SJCRH30 (cell line): ENCODE measurements around the gene SNAI1. TPM values are rescaled to one million over a fixed set of nuclear protein-coding genes. Genes with fewer than 3 reads are reported as not detected.

Source experiments
- DNase-seq, 2 experiments: peaks; one replicate each; pipeline ENCODE4 v3.0.0-alpha.2; 2015 to 2020
- H3K27ac ChIP-seq: fragments of 250-450 bp; sonication (Bioruptor Pico); 2 replicates; pipeline ENCODE4 v1.5.1; 2020; ENCODE audit warnings: mild to moderate bottlenecking, moderate library complexity
- H3K27me3 ChIP-seq: fragments of 250-450 bp; sonication (Bioruptor Pico); 2 replicates; pipeline ENCODE4 v1.5.1; 2020; ENCODE audit warnings: mild to moderate bottlenecking, moderate library complexity
- H3K36me3 ChIP-seq: fragments of 250-450 bp; sonication (Bioruptor Pico); 2 replicates; pipeline ENCODE4 v1.5.1; 2020; ENCODE audit warnings: mild to moderate bottlenecking, moderate library complexity
- H3K4me1 ChIP-seq: fragments of 250-450 bp; sonication (Bioruptor Pico); 2 replicates; pipeline ENCODE4 v1.5.1; 2020; ENCODE audit warnings: mild to moderate bottlenecking, moderate library complexity
- H3K4me3 ChIP-seq: fragments of 250-450 bp; sonication (Bioruptor Pico); 2 replicates; pipeline ENCODE4 v1.5.1; 2020; ENCODE audit warnings: mild to moderate bottlenecking, moderate library complexity
- H3K9me3 ChIP-seq: fragments of 250-450 bp; sonication (Bioruptor Pico); replicated peaks from 2 replicates; pipeline ENCODE4 v1.5.1; 2020; ENCODE audit warnings: mild to moderate bottlenecking, moderate library complexity
- total RNA-seq: library from RNA; depleted of rRNA; stranded (reverse); fragments of >200 nt; shearing (Covaris generic); gene quantifications from 2 replicates; pipeline ENCODE4 v1.2.3, GENCODE V29; 2014

SNAI1 gene
- total RNA-seq, 1 experiment from 2014 or later, result 29.7 TPM

DNA sequence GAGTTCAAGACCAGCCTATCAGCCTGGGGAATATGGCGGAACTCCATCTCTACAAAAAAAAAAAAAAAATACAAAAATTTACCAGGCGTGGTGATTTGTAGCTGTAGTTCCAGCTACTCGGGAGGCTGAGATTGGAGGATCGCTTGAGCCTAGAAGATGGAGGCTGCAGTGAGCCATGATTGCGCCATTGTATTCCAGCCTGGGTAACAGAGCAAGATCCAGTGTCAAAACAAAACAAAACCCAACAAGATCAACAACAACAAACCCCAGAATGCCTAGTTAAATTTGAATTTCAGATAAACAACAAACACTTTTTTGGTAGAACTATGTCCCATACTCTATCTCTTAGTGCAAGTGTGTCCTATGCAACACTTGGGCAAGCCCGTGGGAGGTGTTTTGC lies 39.9 kb downstream of the SNAI1 start:
- no peaks in the 10 kb centered on the region for H3K36me3 ChIP-seq
- no peak for DNase-seq
- no peak overlapping the region for H3K27ac ChIP-seq
- H3K4me1 ChIP-seq, result peaks cover 9% of the 10 kb centered on the region
- no peaks in the 10 kb centered on the region for H3K9me3 ChIP-seq
- H3K4me3 ChIP-seq, result no peak overlapping the region
- no peaks in the 10 kb centered on the region for H3K27me3 ChIP-seq

DNA sequence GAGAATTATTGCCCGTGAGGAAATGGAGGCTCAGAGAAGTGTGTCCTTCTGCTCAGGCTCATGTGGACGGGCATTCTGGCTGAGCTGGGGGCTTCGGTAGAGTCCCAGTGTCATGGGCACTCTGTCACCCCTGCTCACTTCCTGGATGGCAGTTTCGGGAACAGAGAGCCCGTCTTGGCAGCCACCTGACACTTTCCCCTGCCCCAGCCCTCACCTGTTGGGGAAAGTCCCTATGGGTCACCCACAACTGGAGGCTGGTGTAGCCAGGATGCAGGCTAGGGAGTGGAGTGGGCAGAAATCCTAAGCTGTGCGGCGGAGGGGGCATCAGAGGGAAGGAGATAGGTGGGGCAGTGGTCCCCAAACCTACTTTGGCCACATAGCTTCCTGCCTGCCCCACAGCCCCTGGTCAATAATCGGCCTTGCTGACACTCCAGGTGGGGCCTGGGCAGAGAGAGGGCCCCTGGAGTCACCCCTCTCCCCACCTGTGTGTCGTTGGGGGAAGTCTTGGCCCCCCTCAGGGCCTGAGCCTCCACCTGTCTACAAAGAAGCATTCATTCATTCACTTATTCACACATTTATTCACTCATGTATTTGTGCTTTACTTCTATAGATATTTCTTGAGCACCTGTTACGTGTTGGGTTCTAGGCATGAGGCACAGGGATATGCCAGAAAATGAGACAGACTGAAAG lies 40.5 kb downstream of the SNAI1 start:
- Histone ChIP-seq H3K27ac (no peak overlapping the region), H3K4me3 (no peak overlapping the region), H3K9me3 (no peaks in the 10 kb centered on the region), H3K27me3 (no peaks in the 10 kb centered on the region), H3K36me3 (no peaks in the 10 kb centered on the region), H3K4me1 (peaks cover 9% of the 10 kb centered on the region)
- DNase-seq, result no peak

DNA sequence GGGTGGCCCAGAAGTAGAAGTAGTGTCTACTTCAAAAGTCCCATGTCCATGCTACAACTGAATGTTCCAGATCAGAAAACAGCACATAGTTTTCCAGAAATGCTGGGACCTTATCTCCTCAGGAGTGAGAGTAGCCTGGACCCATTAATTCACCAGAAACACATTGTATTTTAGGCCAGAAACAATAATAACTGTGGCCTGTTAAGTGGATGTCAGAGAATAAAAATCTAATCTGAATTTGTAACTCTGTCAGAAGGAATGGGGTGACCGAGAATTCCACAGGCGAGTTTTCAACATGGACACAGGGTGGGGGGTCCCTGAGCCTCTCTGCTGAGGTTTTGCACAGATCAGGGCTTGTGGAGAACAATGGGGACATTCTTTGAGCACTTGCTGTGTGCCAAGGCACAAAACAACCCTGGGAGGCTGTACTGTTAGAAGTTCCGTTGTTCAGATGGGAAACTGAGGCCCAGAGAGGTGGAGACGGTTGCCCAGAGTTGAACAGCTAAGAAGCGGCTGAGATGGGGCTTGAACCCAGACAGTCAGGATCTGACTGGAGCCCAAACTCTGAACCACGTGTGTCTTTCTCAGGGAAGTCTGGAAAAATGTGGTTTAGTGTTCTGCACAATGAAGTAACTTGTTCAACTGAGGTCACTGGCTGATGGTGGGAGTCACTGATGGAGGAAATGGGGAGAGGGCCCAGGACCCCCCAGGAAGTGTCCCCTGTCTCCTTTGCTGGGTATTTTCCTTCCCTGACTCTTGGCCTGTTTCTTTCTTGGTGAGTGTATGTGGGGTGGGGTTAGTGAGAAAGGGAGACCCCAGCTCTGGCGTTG lies 44.2 kb downstream of the SNAI1 start:
- Histone ChIP-seq H3K9me3 (no peaks in the 10 kb centered on the region), H3K36me3 (no peaks in the 10 kb centered on the region), H3K27ac (no peak overlapping the region), H3K4me3 (no peak overlapping the region), H3K27me3 (no peaks in the 10 kb centered on the region; the same call in 1 of the 2 replicates), H3K4me1 (peaks cover 21% of the 10 kb centered on the region)
- no peak for DNase-seq

DNA sequence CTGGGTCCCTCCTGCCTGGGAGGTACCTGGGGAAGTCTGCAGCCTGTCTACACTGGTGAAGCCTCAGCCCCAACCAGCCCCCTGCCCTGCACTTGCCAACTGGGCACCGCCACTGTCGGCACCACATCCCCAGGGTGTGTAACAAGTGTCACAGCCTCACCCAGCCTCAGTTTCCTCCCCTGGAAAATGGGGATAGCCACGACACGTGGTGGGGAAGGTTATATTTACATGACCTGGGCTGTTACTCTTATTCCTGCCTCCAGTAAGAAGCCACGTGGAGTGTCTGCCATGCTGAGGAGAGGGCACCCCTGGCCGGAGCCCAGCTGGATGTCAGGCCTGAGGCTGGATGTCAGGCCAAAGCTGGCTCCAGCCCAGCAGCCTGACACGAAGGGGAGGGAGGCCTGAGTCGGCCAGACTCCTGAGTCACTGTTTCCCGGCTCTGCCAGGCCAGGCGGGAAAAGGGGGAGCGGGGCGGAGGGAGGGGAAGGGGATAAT lies 44.9 kb downstream of the SNAI1 start:
- no peak for DNase-seq
- no peak overlapping the region for H3K27ac ChIP-seq
- H3K9me3 ChIP-seq, result no peaks in the 10 kb centered on the region
- no peaks in the 10 kb centered on the region; the same call in 1 of the 2 replicates for H3K27me3 ChIP-seq
- no peak overlapping the region for H3K4me3 ChIP-seq
- peaks cover 21% of the 10 kb centered on the region for H3K4me1 ChIP-seq
- no peaks in the 10 kb centered on the region for H3K36me3 ChIP-seq

DNA sequence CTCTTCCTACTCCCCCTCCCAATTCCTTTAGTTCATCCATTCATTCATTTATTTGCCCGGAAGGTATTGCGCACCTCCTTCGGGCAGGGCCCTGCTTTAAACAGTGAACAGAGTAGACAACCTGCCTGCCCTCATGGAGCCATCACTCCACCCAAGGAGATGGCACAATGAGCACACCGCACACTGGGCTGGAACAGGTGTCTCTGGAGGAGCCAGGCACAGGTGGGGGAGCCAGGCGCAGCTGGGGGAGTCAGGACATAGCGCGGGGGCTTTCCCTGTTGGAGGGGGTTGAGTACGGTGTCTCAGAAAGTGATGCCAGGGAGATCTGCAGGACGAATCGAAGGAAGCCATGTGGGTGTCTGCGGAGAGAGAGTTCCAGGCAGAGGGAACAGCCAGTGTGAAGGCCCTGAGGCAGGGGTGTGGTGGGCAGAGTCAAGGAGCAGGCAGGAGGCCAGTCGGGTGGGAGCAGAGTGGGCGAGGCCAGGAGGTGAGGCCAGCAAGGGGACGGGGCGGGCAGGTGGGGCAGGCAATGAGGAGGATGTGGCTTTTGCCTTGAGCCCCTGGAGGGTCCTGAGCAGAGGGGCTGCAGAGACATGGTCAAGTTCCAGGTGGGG lies 46.4 kb downstream of the SNAI1 start:
- H3K4me1 ChIP-seq, result peaks cover 23% of the 10 kb centered on the region
- no peak overlapping the region for H3K27ac ChIP-seq

DNA sequence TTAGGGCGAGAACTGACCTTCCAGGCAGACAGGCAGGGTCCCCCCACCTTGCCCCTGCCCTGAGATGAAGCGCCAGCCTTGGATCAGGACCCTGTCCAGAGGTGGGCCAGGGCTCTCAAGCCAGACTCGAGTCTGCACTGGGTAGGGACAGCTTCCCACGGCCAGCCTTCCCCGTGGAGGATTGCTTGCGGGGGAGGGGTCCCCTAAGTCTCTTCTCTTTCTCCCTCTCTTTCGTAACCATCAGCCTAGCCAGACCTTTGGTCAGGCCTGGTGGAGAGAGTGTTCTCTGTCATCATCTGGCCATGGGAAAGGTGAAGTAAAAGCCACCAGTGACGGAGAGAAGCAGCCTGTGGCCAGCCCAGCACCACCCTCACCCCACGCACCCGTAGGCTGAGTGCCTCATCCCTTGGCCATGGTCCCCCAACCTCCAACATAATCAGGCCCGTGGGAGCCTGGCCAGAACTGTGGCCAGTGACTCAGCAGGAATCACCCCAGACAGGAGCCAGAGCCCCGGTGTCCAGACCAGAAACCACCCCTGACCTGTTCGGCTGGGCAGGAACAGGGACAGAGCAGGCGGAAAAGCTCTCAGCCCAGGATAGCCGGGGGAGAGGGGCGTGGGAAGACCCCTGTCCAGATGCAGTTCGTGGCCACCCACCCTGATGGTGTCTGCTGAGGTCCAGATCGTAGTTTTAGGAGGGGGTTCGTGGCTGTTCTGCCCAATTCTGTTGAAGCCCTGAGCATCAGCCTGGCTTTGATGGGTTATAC lies 47.1 kb downstream of the SNAI1 start:
- H3K36me3 ChIP-seq, result no peaks in the 10 kb centered on the region
- no peaks in the 10 kb centered on the region; the same call in 1 of the 2 replicates for H3K27me3 ChIP-seq
- DNase-seq, result peak in 1 of 2 experiments; percentile 50
- no peak overlapping the region; the same call in 1 of the 2 replicates for H3K27ac ChIP-seq
- no peaks in the 10 kb centered on the region for H3K9me3 ChIP-seq
- peak overlapping the region; percentile 6 for H3K4me3 ChIP-seq
- peaks cover 23% of the 10 kb centered on the region for H3K4me1 ChIP-seq

More for the DNA sequence above, 46.4 kb downstream of the SNAI1 start:
- H3K4me3 ChIP-seq, result no peak overlapping the region
- H3K36me3 ChIP-seq, result no peaks in the 10 kb centered on the region
- H3K9me3 ChIP-seq, result no peaks in the 10 kb centered on the region
- DNase-seq, result no peak
- no peaks in the 10 kb centered on the region; the same call in 1 of the 2 replicates for H3K27me3 ChIP-seq

DNA sequence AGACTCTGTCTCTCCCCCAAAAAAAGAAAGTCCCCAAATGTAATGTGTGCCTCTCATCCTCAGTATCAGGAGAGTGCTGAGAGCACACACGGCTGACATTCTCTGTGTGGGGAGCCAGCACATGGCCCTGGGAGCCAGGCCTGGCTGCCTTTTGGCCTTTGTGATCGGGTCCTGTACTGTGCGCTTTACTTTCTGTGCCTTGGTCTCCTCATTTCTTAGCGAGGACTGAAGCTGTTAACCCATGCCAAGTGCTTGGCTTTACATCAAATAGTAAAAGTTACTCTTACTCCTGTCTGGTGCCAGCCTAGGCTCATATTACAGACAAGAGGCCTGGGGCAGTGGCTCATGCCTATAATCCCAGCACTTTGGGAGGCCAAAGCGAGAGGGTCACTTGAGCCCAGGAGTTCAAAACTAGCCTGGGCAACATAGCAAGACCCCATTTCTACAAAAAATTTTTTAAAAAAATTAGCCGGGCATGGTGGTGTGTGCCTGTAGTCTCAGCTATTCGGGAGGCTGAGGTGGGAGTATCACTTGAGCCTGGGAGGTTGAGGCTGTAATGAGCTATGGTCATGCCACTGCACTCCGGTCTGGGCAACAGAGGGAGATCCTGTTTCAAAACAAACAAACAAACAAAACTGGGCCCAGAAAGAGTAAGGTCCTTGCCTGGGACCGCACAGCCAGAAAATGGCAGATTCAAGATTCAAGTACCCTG lies 50.3 kb downstream of the SNAI1 start:
- no peak overlapping the region for H3K27ac ChIP-seq
- H3K27me3 ChIP-seq, result peaks cover 3% of the 10 kb centered on the region; the same call in 1 of the 2 replicates
- DNase-seq, result no peak
- no peaks in the 10 kb centered on the region for H3K36me3 ChIP-seq
- peaks cover 16% of the 10 kb centered on the region for H3K4me1 ChIP-seq
- no peaks in the 10 kb centered on the region for H3K9me3 ChIP-seq
- H3K4me3 ChIP-seq, result no peak overlapping the region

DNA sequence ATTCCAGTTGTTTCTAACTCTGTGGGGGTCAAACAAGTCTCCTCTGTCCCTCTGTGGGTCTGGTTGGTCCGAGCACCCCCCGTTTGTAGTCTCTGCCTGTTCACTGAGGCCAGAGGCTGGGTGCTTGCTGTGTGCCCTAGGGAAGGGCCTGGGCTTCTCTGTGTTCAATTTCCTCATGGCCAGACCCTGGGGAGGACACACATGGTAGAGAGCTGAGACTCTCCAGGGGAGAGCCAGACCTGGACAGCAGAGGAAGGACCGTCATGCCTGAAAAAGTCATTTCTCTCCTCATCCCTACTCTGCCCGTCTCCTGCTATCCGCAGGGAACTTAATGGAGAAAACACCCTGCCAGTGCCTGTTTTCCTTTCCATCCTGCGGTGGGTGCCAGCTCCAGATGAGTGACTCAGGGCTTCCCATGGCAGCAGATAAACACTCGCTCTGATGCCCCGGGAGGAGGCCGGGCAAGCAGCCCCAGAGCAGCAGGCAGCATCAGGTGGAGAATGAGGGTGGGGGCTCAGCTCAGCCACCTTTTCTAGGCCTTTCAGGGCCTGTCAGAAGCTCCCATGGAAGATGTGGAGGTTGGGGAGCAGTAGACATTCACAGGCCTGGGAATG lies 51.9 kb downstream of the SNAI1 start:
- H3K36me3 ChIP-seq, result no peaks in the 10 kb centered on the region
- H3K27me3 ChIP-seq, result peaks cover 3% of the 10 kb centered on the region; the same call in 1 of the 2 replicates
- no peaks in the 10 kb centered on the region for H3K9me3 ChIP-seq
- peaks cover 21% of the 10 kb centered on the region for H3K4me1 ChIP-seq
- DNase-seq, result no peak
- no peak overlapping the region for H3K4me3 ChIP-seq
- no peak overlapping the region for H3K27ac ChIP-seq

DNA sequence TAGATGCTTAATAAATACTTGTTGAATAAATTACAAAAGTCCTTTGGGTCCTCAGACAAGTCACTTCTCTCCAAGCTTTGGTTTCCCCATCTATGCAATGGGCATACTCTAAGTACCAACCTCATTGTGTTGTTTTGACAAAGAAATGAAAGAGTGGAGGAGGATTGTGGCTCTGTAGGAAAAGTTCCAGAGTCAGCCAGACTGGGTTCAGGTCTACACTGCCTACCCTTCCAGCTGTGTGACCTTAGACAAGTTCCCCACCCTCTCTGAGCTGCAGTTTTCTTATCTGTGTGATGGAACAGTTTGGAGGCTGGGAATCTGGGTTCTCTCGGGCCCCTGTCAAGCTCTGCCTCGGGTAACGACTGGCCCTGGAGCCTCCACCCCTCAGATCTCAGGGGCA lies 53.9 kb downstream of the SNAI1 start:
- no peak for DNase-seq
- H3K4me1 ChIP-seq, result peaks cover 17% of the 10 kb centered on the region; the same call in 1 of the 2 replicates
- H3K27ac ChIP-seq, result no peak overlapping the region
- H3K27me3 ChIP-seq, result 0 out of 2 replicates have a peak, but pooled peaks cover 3% of the 10 kb centered on the region
- H3K9me3 ChIP-seq, result no peaks in the 10 kb centered on the region
- H3K4me3 ChIP-seq, result no peak overlapping the region
- no peaks in the 10 kb centered on the region for H3K36me3 ChIP-seq

DNA sequence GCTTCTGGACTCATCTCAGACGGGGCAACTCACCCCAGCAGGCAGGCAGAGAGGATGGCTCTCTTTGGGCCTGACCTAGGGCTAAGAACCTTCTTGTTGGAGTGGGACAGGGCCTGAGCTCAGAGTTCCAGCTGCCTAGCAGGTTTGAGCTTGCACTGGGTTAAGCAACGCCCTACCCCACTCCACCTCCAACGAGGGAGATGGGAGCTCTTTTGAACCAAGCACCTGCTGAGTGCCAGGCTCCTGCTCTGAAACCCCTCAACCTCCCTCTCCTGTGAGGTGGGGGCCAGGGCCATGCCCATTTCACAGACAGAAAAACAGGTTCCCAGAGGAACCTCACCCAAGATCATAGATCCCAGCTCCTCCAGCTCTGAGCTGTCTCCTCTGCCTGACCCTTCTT lies 54.3 kb downstream of the SNAI1 start:
- 0 out of 2 replicates have a peak, but pooled peaks cover 3% of the 10 kb centered on the region for H3K27me3 ChIP-seq
- no peaks in the 10 kb centered on the region for H3K9me3 ChIP-seq
- DNase-seq, result no peak
- no peak overlapping the region for H3K27ac ChIP-seq
- H3K4me3 ChIP-seq, result no peak overlapping the region
- no peaks in the 10 kb centered on the region for H3K36me3 ChIP-seq
- H3K4me1 ChIP-seq, result peaks cover 17% of the 10 kb centered on the region; the same call in 1 of the 2 replicates

DNA sequence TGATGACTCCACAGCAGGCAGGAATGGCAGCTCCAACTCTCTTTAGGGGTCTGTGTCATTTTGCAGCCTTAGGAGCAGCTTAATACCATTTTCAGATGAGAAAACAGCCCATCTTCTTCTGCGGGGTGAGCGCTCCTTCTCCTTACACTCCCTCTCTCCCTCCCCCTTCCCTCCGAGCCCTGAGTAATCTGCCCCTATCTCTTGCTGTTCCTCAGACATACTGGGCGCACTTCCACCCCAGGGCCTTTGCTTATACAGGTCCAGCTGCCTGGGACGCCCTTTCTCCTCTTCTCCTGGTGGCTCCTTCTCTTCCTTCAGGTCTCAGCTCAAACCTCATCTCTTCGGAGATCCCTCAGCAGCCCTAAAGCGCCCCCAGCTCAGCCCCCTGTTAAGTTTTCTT lies 54.8 kb downstream of the SNAI1 start:
- Histone ChIP-seq H3K36me3 (no peaks in the 10 kb centered on the region), H3K4me1 (peaks cover 17% of the 10 kb centered on the region; the same call in 1 of the 2 replicates), H3K9me3 (no peaks in the 10 kb centered on the region), H3K4me3 (no peak overlapping the region), H3K27ac (no peak overlapping the region), H3K27me3 (0 out of 2 replicates have a peak, but pooled peaks cover 3% of the 10 kb centered on the region)
- no peak for DNase-seq

DNA sequence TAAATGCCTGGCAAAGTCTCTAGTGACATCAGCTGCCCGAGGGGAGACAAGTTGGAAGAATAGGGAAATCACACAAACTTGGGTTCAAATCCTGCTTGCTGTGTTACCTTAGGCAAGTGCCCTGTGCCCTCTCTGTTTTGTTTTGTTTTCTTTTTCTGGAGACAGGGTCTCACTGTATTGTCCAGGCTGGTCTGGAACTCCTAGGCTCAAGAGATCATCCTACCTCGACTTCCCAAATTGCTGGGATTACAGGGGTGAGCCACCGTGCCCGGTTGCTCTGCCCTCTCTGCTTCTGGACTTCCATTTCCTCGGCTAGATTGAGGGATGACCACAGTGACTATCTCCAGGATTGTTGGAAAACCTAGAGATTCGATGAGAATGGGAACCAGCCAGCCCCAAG lies 55.4 kb downstream of the SNAI1 start:
- H3K4me1 ChIP-seq, result peaks cover 17% of the 10 kb centered on the region; the same call in 1 of the 2 replicates
- 0 out of 2 replicates have a peak, but pooled peaks cover 3% of the 10 kb centered on the region for H3K27me3 ChIP-seq
- no peaks in the 10 kb centered on the region for H3K36me3 ChIP-seq
- DNase-seq, result no peak
- H3K4me3 ChIP-seq, result no peak overlapping the region
- H3K27ac ChIP-seq, result no peak overlapping the region
- no peaks in the 10 kb centered on the region for H3K9me3 ChIP-seq
